NOMO-1 (cell line): ENCODE data around the gene B3GNT7.
"Not testable (repeated sequence)": the region's sequence is repeated elsewhere in the genome, so short reads cannot be mapped to it uniquely, and the experiment has no call there.

Experiments
- DNase-seq, 2 experiments: peaks; one replicate each; lab custom pipeline; 2025; ENCODE audit not compliant: unreplicated experiment in 2 of 2; lab: John Stamatoyannopoulos, UW

B3GNT7 gene

GRCh38 chr2:231422056-231422455 lies 26.5 kb downstream of the B3GNT7 start:
- no peak for DNase-seq

- no peak for DNase-seq
Measured at GRCh38 chr2:231423176-231423575, 27.7 kb downstream of the B3GNT7 start.

- DNase-seq, result no peak
Measured at GRCh38 chr2:231425291-231425810, 29.8 kb downstream of the B3GNT7 start.

- DNase-seq, result no peak
Measured at GRCh38 chr2:231425811-231426703, 30.5 kb downstream of the B3GNT7 start.

- no peak for DNase-seq
Measured at GRCh38 chr2:231427116-231427515, 31.6 kb downstream of the B3GNT7 start.

GRCh38 chr2:231429152-231429551 lies 33.6 kb downstream of the B3GNT7 start:
- DNase-seq, result no peak

GRCh38 chr2:231429901-231430300 lies 34.4 kb downstream of the B3GNT7 start:
- DNase-seq, result no peak

- not testable (repeated sequence) for DNase-seq
Measured at GRCh38 chr2:231430437-231430836, 34.9 kb downstream of the B3GNT7 start.

GRCh38 chr2:231431606-231432005 lies 36.1 kb downstream of the B3GNT7 start:
- no peak for DNase-seq

GRCh38 chr2:231433990-231434389 lies 38.5 kb downstream of the B3GNT7 start:
- no peak for DNase-seq

- DNase-seq, result no peak
Measured at GRCh38 chr2:231436957-231437356, 41.4 kb downstream of the B3GNT7 start.

GRCh38 chr2:231449503-231450054 lies 54.1 kb downstream of the B3GNT7 start:
- DNase-seq, result no peak

GRCh38 chr2:231450548-231450989 lies 55.1 kb downstream of the B3GNT7 start:
- no peak for DNase-seq
